Measurements from ENCODE around the gene TRERF1.
"Not testable (repeated sequence)": the region's sequence is repeated elsewhere in the genome, so short reads cannot be mapped to it uniquely, and the experiment has no call there.

The TRERF1 gene

GRCh38 chr6:42207559-42207958 lies 244.2 kb downstream of the TRERF1 start:
- not testable (repeated sequence) for DNase-seq

GRCh38 chr6:42204768-42205282 lies 246.9 kb downstream of the TRERF1 start:
- DNase-seq, result no peak

- DNase-seq, result no peak
Observed at GRCh38 chr6:42203183-42203582, 248.5 kb downstream of the TRERF1 start.

GRCh38 chr6:42202131-42202915 lies 249.4 kb downstream of the TRERF1 start:
- DNase-seq, result not testable (repeated sequence)

GRCh38 chr6:42201382-42201781 lies 250.3 kb downstream of the TRERF1 start:
- no peak for DNase-seq

GRCh38 chr6:42200035-42200434 lies 251.7 kb downstream of the TRERF1 start:
- no peak for DNase-seq

GRCh38 chr6:42199106-42199981 lies 252.4 kb downstream of the TRERF1 start:
- no peak for DNase-seq

- DNase-seq, result no peak
Observed at GRCh38 chr6:42197555-42198362, 254.0 kb downstream of the TRERF1 start.

GRCh38 chr6:42195415-42195814 lies 256.3 kb downstream of the TRERF1 start:
- DNase-seq, result no peak

GRCh38 chr6:42194056-42194455 lies 257.7 kb downstream of the TRERF1 start:
- DNase-seq, result no peak

GRCh38 chr6:42193491-42193894 lies 258.2 kb downstream of the TRERF1 start:
- DNase-seq, result no peak

- DNase-seq, result not testable (repeated sequence)
Observed at GRCh38 chr6:42192385-42192784, 259.3 kb downstream of the TRERF1 start.

- DNase-seq, result no peak
Observed at GRCh38 chr6:42190554-42191183, 261.1 kb downstream of the TRERF1 start.

GRCh38 chr6:42188406-42188805 lies 263.3 kb downstream of the TRERF1 start:
- DNase-seq, result no peak

GRCh38 chr6:42185597-42185996 lies 266.1 kb downstream of the TRERF1 start:
- no peak for DNase-seq

GRCh38 chr6:42184475-42184874 lies 267.3 kb downstream of the TRERF1 start:
- no peak for DNase-seq

GRCh38 chr6:42182101-42182500 lies 269.6 kb downstream of the TRERF1 start:
- no peak for DNase-seq

- no peak for DNase-seq
Observed at GRCh38 chr6:42179945-42180313, 271.8 kb downstream of the TRERF1 start.

GRCh38 chr6:42179261-42179944 lies 272.3 kb downstream of the TRERF1 start:
- no peak for DNase-seq

GRCh38 chr6:42177514-42178364 lies 274.0 kb downstream of the TRERF1 start:
- no peak for DNase-seq

GRCh38 chr6:42176981-42177380 lies 274.7 kb downstream of the TRERF1 start:
- DNase-seq, result no peak
